ENCODE data around the gene PMS1.
"Not testable (repeated sequence)": the region's sequence is repeated elsewhere in the genome, so short reads cannot be mapped to it uniquely, and the experiment has no call there.

PMS1 gene

DNA sequence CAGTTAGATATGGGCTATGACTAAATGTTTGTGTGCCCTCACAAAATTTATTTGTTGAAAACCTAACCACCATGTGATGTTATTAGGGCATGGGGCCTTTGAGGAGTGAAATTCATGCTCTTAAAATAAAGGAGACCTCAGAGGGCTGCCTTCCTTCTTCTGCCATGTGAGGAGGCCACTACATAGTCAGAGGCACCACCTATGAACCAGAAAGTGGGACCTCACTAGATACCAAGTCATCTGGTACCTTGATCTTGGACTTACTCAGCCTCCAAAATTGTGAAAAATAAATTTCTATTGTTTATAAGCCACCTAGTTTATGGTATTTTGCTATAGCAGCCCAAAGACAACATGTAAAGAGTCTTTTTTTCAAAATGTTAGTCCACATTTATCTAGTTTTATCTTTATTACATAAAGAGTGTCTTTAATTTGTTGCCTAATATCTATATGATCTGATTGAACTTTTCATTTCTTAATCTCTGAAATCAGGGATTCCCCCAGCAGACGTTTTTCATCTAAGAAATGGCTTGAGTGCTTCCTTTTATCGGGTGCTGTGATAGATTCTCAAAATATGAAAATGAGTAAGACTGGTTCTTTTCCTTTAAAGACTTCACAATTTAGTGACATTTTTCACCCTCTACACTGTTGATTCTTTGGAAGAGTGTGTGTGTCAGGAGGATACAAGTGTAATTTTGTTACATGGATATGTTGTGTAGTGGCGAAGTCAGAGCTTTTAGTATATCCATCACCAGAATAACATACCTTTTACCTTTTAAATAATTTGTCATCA is 34.2 kb downstream of the PMS1 start:
- DNase-seq, result no peak

DNA sequence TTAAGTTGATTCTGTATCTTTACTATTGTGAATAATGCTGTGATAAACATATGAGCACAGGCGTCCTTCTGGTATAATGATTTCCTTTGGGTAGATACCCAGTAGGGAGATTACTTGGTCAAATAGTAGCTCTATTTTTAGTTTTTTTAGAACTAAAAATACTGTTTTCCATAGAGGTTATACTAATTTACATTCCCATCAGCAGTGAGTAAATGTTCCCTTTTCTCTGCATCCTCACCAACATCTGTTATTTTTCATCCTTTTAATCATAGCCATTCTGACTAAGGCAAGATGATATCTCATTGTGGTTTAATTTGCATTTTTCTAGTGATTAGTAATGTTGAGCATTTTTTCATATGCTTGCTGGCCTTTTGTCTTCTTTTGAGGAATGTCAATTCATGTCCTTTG is 35.1 kb downstream of the PMS1 start:
- DNase-seq, result peak; percentile 81

GRCh38 chr2:189821953-189822748 is 37.9 kb downstream of the PMS1 start:
- peak; percentile 41 for DNase-seq

- no peak for DNase-seq
Observed at GRCh38 chr2:189824694-189825396, 40.6 kb downstream of the PMS1 start.

DNA sequence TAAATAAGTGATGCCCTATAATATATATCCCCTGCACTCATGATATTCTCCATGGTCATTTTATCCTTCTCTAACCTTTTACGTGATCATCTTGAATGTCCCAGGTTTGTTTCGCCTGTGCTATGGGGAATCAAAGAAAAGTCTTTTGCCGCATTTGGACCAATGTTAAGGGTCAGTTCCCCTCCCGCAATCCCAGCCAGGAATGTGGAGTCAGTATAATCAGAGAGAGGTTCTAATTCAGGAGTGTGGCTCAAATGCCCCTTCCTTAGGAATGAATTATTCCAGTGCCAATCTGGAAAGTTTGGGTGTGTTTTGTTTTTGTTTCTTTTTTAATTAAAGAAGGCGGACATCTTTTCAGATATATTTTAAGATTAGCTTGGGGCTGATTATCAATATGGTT is 41.8 kb downstream of the PMS1 start:
- DNase-seq, result no peak

DNA sequence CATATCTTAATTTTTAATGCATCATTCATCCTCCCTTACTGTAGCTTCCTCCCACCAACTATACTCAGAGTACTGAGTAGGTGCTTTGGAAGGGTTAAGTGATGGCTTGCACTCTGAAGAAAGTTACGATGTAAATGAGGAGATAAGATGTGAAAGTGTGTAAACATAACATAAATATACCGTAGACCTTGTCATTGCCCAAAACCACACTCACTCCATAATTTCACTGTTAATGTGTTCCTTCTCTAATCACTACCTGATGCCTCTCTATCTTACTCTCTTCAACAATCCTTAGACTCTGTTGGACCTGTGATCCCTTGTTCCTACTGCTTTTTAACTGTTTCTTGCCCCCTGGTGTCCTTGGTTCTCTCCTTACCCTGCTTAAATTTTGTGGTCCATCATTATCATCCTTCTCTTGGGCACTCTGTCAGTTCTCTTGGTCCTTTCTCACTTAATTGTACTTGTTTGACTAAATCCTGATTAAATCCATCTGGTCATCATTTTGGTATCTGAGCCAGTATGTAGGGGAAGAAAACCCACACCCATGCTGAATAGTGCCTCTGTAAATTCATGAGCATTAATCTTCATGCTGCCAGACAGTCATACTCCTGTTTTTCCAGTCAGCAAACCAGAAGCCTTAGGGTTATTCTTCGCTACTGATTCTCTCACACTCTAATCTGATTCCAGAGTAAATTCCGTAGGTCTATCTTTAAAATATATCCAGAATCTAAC is 45.0 kb downstream of the PMS1 start:
- no peak for DNase-seq

DNA sequence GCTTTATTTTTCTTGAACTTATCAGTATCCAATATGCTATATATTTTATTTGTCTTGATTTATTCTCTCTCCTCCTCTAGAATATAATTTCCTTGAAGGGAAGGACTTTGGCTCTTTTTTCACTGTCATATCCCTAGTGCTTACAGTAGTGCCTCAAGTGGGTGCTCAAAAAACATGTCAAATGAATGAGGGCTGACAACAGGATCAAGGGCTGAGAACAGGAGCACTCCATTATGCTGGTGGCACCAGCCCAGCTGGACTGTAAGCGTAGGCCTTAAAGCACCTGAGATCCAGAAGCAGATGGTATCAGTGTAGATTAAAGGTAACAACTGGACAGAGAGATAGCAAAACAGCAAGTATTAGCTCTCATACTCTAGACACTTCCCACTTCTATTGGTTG is 46.3 kb downstream of the PMS1 start:
- DNase-seq, result no peak

GRCh38 chr2:189834059-189834458 is 49.8 kb downstream of the PMS1 start:
- DNase-seq, result no peak

GRCh38 chr2:189834642-189835041 is 50.4 kb downstream of the PMS1 start:
- not testable (repeated sequence) for DNase-seq

GRCh38 chr2:189835855-189836558 is 51.8 kb downstream of the PMS1 start:
- no peak for DNase-seq

DNA sequence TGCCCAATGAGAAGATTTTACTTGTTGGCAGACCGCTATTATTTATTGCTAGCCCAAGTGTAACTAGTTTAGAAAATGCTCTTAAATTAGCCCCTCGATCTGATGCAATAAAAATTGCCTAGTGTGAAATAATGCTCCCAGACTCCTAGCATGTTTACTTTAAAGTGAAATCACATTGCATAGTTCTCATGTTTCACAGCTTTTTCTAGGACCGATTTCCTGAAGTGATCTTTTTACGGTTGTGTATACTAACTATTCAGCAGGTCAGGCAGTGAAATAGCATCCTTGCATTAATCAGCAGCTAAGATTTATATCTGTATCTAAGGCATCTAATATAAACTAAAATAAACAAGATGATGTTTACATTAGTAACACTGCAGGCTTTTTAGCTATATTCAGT is 52.4 kb downstream of the PMS1 start:
- peak; percentile 87 for DNase-seq

DNA sequence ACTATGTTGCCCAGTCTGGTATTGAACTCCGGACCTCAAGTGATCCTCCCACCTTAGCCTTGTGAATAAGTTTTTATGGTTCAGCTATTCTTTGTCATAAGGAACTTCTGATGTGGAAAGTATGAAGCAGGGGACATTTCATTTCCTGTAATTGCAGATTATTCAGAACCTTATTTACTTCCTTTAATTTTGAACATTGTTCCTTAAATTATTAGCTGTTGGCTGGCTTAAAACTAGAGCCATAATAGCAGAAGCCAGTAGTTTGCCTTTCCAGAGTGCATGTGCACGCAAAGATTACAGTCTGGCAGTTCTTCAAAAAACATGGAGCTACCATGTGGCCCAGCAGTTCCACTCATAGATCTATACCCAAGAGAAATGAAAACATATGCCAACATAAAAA is 53.1 kb downstream of the PMS1 start:
- DNase-seq, result no peak

- DNase-seq, result no peak
Observed at GRCh38 chr2:189841019-189841418, 56.8 kb downstream of the PMS1 start.

GRCh38 chr2:189848276-189848675 is 64.0 kb downstream of the PMS1 start:
- DNase-seq, result no peak

- DNase-seq, result no peak
Observed at GRCh38 chr2:189849550-189849949, 65.3 kb downstream of the PMS1 start.

DNA sequence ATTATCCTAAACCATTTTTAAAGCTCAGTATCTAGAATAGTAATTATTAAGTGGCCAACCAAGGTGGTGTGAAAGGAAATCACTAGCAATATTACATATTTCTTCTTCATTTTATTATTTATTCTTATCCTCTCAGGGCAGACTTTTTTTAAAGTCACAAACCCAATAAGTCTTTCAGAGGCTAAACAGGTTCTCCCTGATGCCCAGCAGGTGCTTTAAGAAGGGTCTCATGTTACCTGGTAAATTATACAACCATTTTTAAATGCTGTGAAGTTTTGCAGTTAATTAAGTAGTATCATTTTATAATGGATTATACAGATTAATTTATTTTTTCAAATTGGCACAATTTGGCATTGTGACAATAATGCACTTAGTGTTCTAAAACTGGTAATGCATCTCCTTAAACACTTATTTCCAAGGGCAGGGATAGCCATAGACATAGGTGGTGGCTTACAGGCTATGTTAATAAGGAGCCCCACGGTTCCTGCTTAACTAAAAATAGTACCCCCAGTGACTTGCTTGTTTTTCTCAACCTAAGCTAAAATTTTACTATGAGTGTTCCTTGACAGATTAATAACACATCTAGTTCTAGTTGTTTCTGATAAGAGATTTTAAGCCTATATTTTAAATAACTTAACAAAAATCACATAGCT is 67.0 kb downstream of the PMS1 start:
- no peak for DNase-seq

DNA sequence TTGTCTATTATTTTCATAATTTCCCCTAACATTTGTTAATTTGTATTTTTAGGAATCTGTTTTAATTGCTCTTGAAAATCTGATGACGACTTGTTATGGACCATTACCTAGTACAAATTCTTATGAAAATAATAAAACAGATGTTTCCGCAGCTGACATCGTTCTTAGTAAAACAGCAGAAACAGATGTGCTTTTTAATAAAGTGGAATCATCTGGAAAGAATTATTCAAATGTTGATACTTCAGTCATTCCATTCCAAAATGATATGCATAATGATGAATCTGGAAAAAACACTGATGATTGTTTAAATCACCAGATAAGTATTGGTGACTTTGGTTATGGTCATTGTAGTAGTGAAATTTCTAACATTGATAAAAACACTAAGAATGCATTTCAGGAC is 69.9 kb downstream of the PMS1 start:
- DNase-seq, result peak; percentile 42

- peak; percentile 63 for DNase-seq
Observed at GRCh38 chr2:189854940-189855339, 70.7 kb downstream of the PMS1 start.

GRCh38 chr2:189858291-189858690 is 74.0 kb downstream of the PMS1 start:
- DNase-seq, result no peak

DNA sequence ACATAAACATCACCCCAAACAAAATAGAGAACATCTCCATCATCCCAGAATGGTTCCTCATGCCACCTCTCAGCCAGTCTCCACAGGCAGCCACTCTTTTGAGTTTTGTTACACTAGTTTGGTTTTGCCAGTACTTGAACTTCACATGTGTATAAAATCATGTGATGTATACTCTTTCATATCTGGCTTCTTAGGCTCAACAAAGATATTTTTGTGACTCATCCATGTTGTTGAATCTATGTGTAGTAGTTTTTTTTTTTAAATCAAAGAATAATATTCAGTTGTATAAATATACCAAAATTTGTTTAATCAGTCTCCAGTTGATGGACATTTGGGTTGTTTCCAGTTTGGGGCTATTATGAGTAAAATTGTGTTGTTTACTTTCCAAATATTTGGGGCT is 75.9 kb downstream of the PMS1 start:
- DNase-seq, result peak; percentile 50

- DNase-seq, result peak; percentile 15
Observed at GRCh38 chr2:189862751-189863150, 78.5 kb downstream of the PMS1 start.
